Measurements from ENCODE around the gene DNAJC1. TPM values are rescaled to one million over a fixed set of nuclear protein-coding genes. Genes with fewer than 3 reads are reported as not detected.

The DNAJC1 gene
- total RNA-seq, 1 experiment from 2014 or later = 12.9 TPM

GRCh38 chr10:21740989-21741388, 262.5 kb downstream of the DNAJC1 start:
- intact Hi-C loops (cut with micrococcal nuclease; ENCODE audit: unreplicated experiment) (loop anchor here (10.0 kb wide), 1 partner anchor 214 kb away; no protein-coding TSS in a partner anchor), in situ Hi-C loops (cut with HindIII; ENCODE audit: low pct_unique_long_range_greater_than_20kb, low sequenced_read_pairs) (no loop called here)
- BruUV-seq (replicated peaks) = no TSS peak
- DNase-seq (ENCODE audit: low read depth, low spot score) = no peak
- TF ChIP-seq, protein P1, sequence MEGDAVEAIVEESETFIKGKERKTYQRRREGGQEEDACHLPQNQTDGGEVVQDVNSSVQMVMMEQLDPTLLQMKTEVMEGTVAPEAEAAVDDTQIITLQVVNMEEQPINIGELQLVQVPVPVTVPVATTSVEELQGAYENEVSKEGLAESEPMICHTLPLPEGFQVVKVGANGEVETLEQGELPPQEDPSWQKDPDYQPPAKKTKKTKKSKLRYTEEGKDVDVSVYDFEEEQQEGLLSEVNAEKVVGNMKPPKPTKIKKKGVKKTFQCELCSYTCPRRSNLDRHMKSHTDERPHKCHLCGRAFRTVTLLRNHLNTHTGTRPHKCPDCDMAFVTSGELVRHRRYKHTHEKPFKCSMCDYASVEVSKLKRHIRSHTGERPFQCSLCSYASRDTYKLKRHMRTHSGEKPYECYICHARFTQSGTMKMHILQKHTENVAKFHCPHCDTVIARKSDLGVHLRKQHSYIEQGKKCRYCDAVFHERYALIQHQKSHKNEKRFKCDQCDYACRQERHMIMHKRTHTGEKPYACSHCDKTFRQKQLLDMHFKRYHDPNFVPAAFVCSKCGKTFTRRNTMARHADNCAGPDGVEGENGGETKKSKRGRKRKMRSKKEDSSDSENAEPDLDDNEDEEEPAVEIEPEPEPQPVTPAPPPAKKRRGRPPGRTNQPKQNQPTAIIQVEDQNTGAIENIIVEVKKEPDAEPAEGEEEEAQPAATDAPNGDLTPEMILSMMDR (IDR thresholded peaks at IDR 0.05) = no peak
- TF ChIP-seq POLR2AphosphoS5 (IDR thresholded peaks at IDR 0.05; ENCODE audit: low read depth, low read length) (no peak), REST (IDR thresholded peaks at IDR 0.05; ENCODE audit: insufficient read depth in 1 of 2, low read depth in 2 of 2, low read length in 1 of 2) (no peak), TCF7L2 (IDR thresholded peaks at IDR 0.05; ENCODE audit: low read depth, low read length) (no peak), SIN3A (IDR thresholded peaks at IDR 0.05; ENCODE audit: borderline replicate concordance, insufficient read depth, low read depth, low read length) (no peak)
- H3K27ac ChIP-seq (ENCODE audit: low read length) = no peak overlapping the region
- no peaks in the 10 kb centered on the region for H3K4me1 ChIP-seq (ENCODE audit: control insufficient read depth, insufficient read depth, low read length)
- H3K27me3 ChIP-seq (ENCODE audit: control insufficient read depth, insufficient read depth, low read length) = no peaks in the 10 kb centered on the region
- ChIA-PET POLR2A (interaction anchor here (0.6 kb wide), 1 partner anchor 159 kb away, joined by 3 read pairs; no protein-coding TSS in a partner anchor), CTCF (no interaction called here)
- H3K4me3 ChIP-seq (ENCODE audit: low read depth in 2 of 2, low read length in 2 of 2) = no peak overlapping the region
- peaks cover 16% of the 10 kb centered on the region for H3K36me3 ChIP-seq (ENCODE audit: control insufficient read depth, insufficient read depth, low read length)
- H3K9me3 ChIP-seq (ENCODE audit: control insufficient read depth, insufficient read depth, low read depth, low read length) = no peaks in the 10 kb centered on the region
- no peak for ATAC-seq

DNA sequence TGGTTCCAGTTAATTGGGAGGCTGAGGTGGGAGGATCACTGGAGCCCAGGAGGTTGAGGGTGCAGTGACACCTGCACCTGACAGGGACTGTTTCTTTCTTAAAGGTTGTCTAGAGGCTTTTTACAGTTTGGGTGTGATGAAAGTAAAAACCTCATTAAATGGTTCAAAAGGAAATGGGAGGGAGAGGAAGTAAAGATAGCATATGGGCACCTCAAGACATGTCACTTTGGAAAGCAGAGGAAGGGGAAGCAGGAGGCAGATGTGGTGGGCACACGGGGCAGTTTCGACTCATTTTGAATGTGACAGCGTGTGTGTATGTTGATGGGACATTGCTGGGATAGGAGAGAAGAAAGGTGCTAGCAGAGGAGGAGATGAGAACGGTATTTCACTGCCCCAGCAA, 266.4 kb downstream of the DNAJC1 start:
- no peak overlapping the region for H3K4me3 ChIP-seq (ENCODE audit: low read depth in 2 of 2, low read length in 2 of 2)
- intact Hi-C loops (cut with micrococcal nuclease; ENCODE audit: unreplicated experiment) (no loop called here), in situ Hi-C loops (cut with HindIII; ENCODE audit: low pct_unique_long_range_greater_than_20kb, low sequenced_read_pairs) (no loop called here)
- no peaks in the 10 kb centered on the region for H3K9me3 ChIP-seq (ENCODE audit: control insufficient read depth, insufficient read depth, low read depth, low read length)
- ATAC-seq (no peak), DNase-seq (ENCODE audit: low read depth, low spot score) (no peak)
- H3K27ac ChIP-seq (ENCODE audit: low read length) = no peak overlapping the region
- CTCF ChIA-PET = no interaction called here
- no peaks in the 10 kb centered on the region for H3K27me3 ChIP-seq (ENCODE audit: control insufficient read depth, insufficient read depth, low read length)
- peaks cover 22% of the 10 kb centered on the region for H3K36me3 ChIP-seq (ENCODE audit: control insufficient read depth, insufficient read depth, low read length)
- peaks cover 8% of the 10 kb centered on the region for H3K4me1 ChIP-seq (ENCODE audit: control insufficient read depth, insufficient read depth, low read length)
- no TSS peak for BruUV-seq (replicated peaks)
- POLR2A ChIA-PET = no interaction called here
- no peak for TF ChIP-seq POLR2AphosphoS5 (IDR thresholded peaks at IDR 0.05; ENCODE audit: low read depth, low read length)
- no peak for TF ChIP-seq SIN3A (IDR thresholded peaks at IDR 0.05; ENCODE audit: borderline replicate concordance, insufficient read depth, low read depth, low read length)
- no peak for TF ChIP-seq REST (IDR thresholded peaks at IDR 0.05; ENCODE audit: insufficient read depth in 1 of 2, low read depth in 2 of 2, low read length in 1 of 2)
- TF ChIP-seq, protein P1 (IDR thresholded peaks at IDR 0.05) = no peak
- no peak for TF ChIP-seq TCF7L2 (IDR thresholded peaks at IDR 0.05; ENCODE audit: low read depth, low read length)

Measured in Panc1 (cell line).